Fibroblast of mammary gland (primary cell): ENCODE measurements around the gene TNFRSF25.
"Not testable (repeated sequence)": the region's sequence is repeated elsewhere in the genome, so short reads cannot be mapped to it uniquely, and the experiment has no call there.

ENCODE experiments used
- DNase-seq: peaks from one replicate; pipeline ENCODE4 v3.0.0-alpha.2; 2010; ENCODE audit warnings: low read depth
- H3K4me3 ChIP-seq: 2 replicates; pipeline ENCODE4 v1.5.1; 2011; ENCODE audit warnings: low read depth, mild to moderate bottlenecking, low read length, moderate library complexity; ENCODE audit not compliant: control insufficient read depth
- TF ChIP-seq, protein P1 (sequence below): conservative IDR thresholded peaks from 2 replicates; pipeline ENCODE4 v1.5.1; 2011; ENCODE audit warnings: low read depth, low read length, inconsistent platforms; ENCODE audit not compliant: control insufficient read depth, insufficient read depth

The TNFRSF25 gene

GRCh38 chr1:6459850-6460265 is 6.1 kb downstream of the TNFRSF25 start:
- TF ChIP-seq, protein P1, sequence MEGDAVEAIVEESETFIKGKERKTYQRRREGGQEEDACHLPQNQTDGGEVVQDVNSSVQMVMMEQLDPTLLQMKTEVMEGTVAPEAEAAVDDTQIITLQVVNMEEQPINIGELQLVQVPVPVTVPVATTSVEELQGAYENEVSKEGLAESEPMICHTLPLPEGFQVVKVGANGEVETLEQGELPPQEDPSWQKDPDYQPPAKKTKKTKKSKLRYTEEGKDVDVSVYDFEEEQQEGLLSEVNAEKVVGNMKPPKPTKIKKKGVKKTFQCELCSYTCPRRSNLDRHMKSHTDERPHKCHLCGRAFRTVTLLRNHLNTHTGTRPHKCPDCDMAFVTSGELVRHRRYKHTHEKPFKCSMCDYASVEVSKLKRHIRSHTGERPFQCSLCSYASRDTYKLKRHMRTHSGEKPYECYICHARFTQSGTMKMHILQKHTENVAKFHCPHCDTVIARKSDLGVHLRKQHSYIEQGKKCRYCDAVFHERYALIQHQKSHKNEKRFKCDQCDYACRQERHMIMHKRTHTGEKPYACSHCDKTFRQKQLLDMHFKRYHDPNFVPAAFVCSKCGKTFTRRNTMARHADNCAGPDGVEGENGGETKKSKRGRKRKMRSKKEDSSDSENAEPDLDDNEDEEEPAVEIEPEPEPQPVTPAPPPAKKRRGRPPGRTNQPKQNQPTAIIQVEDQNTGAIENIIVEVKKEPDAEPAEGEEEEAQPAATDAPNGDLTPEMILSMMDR: no peak
- no peak overlapping the region for H3K4me3 ChIP-seq
- no peak for DNase-seq

DNA sequence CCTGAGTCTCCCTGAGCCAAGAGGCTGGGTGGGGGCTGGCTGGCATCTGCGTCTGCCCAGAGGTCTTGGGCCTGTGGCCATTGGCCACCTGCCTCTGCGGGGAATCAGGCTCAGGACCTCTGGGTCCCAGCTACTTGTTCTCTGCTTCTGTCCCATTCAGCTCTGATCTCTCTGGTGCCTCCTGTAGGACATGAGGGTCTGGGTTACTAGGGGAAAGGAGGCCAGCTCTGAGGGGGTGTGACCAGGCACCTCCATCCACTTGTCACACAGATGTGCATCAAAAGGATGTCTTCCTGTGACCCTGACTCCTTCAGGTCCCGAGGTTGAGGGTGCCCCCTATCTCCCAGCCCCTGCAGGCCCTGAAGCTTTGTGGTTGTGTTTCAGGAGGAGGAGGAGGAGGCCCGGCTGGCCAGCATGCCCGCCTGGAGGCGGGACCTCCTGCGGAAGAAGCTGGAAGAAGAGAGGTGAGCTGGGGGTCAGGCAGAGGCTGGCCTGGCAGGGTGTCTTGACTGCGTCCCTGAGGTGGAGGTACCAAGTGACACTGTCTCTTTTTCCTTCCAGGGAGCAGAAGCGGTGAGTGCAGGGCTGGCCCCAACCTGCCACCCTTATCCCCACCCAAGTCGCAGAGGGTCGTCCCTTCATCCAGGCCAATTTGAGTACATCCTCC is 9.0 kb downstream of the TNFRSF25 start:
- TF ChIP-seq, protein P1: no peak
- H3K4me3 ChIP-seq: no peak overlapping the region
- no peak for DNase-seq

- H3K4me3 ChIP-seq, DNase-seq: not testable (repeated sequence)
Measured at GRCh38 chr1:6455752-6456520, 10.0 kb downstream of the TNFRSF25 start.

GRCh38 chr1:6454856-6455751 is 10.9 kb downstream of the TNFRSF25 start:
- TF ChIP-seq, protein P1: no peak
- no peak overlapping the region for H3K4me3 ChIP-seq
- DNase-seq: no peak

DNA sequence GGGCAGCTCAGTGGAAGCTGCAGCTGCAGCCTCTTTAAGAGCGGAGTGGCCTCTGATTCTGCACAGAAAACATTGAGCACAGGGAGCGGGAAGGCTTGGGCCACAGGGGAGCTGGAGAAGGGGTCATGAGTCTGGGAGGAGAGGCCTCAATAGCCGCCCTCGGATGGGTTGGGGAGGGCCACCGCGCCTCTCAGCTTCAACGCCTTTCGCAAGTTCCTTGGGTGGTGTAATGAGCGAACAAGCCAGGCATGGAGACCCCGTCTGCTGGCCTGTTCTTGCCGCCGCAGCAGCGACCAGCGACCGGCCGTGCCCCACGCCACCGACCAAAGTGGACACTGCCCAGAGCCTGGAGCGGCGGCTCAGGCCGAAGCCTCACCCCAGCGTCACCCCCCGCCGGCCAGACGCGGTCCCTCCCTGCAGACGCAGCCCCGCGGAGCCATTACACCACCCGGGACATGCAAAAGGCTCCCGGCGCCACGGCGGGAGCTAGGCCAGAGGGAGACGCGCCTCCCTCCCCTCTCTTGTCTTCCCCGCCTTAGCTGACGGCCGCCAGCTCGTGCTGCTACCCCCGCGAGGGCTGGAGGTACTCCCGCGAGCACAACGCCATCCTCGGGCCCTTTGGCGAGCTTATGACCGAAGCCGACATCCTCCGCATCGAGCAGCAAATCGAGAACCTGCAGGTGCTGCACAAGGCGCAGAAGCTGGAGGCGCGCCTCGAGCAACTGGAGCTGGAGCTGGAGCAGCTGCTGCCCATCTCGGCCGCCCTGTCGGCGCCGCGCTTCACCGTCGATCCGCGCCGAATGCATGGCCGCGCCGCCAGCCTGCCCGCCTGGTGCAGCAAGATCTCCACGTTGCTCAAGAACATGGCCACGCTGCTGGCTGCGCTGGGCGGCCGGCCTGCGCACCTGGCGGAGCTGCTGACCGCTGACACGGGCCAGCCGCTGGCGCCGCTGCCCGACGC is 11.8 kb downstream of the TNFRSF25 start:
- DNase-seq: not testable (repeated sequence)

GRCh38 chr1:6450943-6451373 is 15.0 kb downstream of the TNFRSF25 start:
- DNase-seq: no peak
- TF ChIP-seq, protein P1: no peak
- H3K4me3 ChIP-seq: no peak overlapping the region

More for the DNA sequence above, 11.8 kb downstream of the TNFRSF25 start:
- H3K4me3 ChIP-seq: not testable (repeated sequence)

DNA sequence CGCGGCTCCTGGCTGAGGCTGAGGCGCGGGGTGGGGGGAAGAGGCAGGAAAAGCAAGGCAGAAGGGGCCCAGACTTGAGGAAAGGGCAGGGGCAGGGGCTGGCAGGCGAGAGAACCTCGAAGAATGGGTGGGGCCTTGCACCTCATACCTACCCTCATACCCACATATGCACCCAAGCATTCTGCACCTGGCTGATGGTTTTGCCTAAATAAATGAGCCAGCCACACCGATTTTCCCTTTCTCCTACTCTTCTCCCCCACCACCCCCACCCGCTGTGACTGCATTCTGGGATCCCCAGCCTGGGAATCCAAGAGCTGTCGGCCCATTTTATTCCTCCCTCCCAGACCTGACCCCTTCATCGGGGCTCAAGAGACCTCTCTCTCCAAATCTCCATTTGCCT is 15.5 kb downstream of the TNFRSF25 start:
- not testable (repeated sequence) for H3K4me3 ChIP-seq, DNase-seq
